Measurements from ENCODE around the gene MFAP4.
A peak's percentile ranks its signal among the peaks of the same experiment; 100 is the strongest.

The MFAP4 gene

DNA sequence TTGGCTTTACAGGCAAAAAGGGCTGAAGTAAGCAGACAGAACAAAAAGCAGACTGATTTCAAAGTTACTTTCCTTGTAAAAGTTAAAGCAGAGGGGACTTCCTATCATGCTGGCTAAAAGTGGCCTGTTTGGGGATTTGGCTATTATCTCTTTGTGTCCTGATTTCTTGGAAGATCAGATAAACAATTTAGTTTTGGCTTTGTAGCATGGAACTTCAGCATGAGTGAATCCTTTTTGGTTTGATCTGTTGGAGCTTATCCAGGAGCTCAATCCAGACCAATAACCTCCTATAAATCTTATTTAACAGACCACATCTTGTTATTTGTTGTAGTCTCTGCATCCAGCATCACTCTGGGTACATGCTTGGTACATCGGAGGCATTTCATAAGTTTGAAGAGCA lies 15.2 kb upstream of the MFAP4 start:
- peaks cover 3% of the 10 kb centered on the region for H3K27me3 Mint-ChIP-seq
- no peaks in the 10 kb centered on the region for H3K4me1 Mint-ChIP-seq
- no peak for DNase-seq
- H3K36me3 Mint-ChIP-seq (ENCODE audit: low read depth): no peaks in the 10 kb centered on the region
- ATAC-seq: no peak
- no peak overlapping the region for H3K4me3 Mint-ChIP-seq
- no peaks in the 10 kb centered on the region for H3K9me3 Mint-ChIP-seq
- no peak overlapping the region for H3K27ac Mint-ChIP-seq

DNA sequence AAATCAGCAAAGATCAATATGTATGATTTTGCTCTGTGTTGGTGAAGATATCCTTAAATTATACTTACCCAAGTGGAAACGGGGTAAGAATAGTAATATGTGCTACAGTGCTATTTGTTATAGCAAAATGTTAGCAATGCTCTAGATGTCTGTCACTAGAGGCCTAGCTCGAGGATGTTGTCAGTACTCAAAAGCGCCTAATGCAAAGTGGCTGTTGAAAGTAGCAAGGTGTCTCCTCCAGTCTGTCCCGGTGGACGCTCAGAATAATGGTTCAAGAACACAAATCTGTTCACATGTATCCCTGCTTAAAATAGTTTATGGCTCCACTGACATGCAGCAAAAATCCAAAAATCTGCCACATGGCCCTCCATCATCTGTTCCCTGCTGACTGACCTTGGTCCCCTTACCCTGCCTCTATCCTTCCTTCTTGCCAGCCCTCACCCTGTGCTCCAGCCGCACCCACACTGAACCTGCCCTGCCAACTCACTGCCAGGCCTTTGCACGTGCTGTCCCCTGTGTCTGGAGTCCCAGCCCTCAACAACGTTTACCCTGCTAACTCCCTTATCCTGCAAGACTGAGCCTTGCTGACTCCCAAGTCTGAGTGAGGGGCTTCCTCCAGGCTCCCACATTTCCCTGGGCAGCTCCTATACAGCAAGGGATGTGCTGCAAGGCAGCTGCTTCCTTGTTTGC lies 14.5 kb upstream of the MFAP4 start:
- Mint-ChIP-seq H3K4me3 (no peak overlapping the region), H3K36me3 (ENCODE audit: low read depth) (no peaks in the 10 kb centered on the region), H3K27ac (no peak overlapping the region), H3K27me3 (peaks cover 3% of the 10 kb centered on the region), H3K4me1 (no peaks in the 10 kb centered on the region), H3K9me3 (no peaks in the 10 kb centered on the region)
- DNase-seq (no peak), ATAC-seq (no peak)

DNA sequence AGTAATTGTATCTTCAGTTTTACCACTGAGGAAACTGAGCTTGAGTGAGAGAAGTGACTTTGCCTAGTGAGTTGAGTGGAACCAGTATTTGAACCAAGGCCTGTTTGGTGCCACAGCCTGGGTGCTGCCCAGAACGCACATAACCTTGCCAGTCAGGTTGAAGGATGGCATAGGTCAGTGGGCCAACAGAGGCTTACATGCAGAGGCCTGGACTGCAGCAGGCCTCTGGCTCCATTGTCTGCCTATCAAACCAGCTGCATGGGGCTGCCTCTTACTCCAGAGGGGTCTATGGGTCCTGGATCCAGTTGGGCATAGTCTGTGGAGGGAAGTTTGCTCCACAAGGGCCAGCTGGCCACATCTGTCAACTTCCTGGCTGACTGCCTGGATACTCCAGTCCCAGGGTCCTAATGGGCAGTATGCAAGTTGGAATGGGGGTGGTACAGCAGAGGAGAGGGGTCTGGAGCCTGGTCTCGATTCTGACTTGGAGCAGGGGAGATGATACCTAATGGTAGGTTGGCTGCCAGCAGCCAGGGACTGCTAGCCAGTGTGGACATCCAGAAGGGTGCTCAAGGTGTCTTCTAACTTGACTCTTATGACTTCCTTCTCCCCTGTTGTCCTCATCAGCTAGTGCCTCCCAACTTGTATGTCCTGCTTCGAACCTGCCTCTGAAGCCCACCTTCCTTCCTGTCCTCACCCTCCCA lies 12.9 kb upstream of the MFAP4 start:
- H3K36me3 Mint-ChIP-seq (ENCODE audit: low read depth): no peaks in the 10 kb centered on the region
- no peaks in the 10 kb centered on the region for H3K4me1 Mint-ChIP-seq
- DNase-seq: no peak
- no peak for ATAC-seq
- H3K27me3 Mint-ChIP-seq: peaks cover 3% of the 10 kb centered on the region
- no peaks in the 10 kb centered on the region for H3K9me3 Mint-ChIP-seq
- no peak overlapping the region for H3K27ac Mint-ChIP-seq
- H3K4me3 Mint-ChIP-seq: no peak overlapping the region

DNA sequence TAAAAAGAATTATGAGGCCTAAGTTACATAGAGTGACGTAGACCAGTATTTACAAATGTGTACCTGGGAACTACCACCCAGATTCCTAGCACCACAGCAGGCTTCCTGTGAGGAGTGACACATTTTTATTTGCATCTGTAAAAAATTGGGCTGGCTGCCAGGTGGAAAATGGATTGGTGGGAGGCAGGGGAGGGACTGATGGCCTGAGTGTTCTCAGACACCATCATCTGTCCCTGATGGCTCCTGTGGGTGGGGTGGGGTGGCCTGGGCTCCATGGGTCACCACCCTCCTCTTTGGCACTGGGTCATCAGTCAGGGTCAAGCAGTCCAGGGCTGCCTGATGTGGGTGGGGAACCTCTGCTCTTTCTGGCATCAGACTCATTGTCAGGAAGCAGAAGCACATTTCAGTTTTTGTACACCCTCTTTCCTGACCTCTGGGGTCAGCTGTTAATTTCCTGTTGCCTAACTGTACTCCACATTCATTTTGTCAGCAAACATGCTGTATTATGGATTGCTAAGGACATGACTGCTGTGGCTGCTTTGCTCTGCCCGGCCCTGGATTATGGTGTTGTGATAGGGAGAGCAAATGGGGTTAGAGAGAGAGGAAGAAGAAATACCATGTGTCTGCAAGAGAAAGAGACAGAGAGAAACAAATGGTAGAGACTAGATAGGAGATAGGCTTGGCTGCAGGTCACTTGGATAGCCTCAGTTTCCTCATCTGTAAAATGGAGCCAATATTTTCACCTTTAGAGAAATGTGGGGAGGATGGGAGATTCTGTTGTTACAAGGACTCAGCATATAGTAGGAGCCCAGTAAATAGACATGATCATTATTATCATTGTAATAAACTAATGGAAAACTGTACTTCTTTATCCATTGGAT lies 11.6 kb upstream of the MFAP4 start:
- H3K27me3 Mint-ChIP-seq: peaks cover 3% of the 10 kb centered on the region
- H3K27ac Mint-ChIP-seq: no peak overlapping the region
- no peak overlapping the region for H3K4me3 Mint-ChIP-seq
- DNase-seq (no peak), ATAC-seq (no peak)
- H3K4me1 Mint-ChIP-seq: no peaks in the 10 kb centered on the region
- no peaks in the 10 kb centered on the region for H3K36me3 Mint-ChIP-seq (ENCODE audit: low read depth)
- H3K9me3 Mint-ChIP-seq: no peaks in the 10 kb centered on the region

DNA sequence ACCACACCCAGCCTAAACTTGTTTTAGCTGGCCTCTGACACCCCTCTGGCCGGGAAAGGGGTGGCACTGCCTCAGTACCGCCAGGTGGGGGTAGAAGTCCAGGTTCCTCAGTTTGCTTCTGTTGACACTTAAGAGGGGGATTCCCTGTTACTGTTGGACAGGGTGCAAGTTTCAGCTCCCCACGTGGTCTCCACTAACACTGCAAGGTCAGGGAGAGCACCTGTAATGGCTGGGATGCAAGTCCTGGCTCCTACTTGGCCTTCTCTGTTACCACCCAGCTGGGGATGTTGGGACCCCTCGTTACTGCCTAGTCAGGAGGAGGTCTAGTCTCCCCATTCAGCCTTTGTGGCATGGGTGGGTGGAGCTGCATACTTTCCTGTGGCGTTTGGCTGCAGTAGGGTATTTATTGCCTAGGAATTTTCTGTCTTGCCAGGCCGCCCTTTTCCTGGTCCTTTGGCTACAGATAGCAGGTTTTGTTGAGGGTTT lies 10.6 kb upstream of the MFAP4 start:
- H3K27ac Mint-ChIP-seq: no peak overlapping the region
- H3K4me1 Mint-ChIP-seq: no peaks in the 10 kb centered on the region
- H3K27me3 Mint-ChIP-seq: peaks cover 3% of the 10 kb centered on the region
- ATAC-seq (no peak), DNase-seq (no peak)
- no peaks in the 10 kb centered on the region for H3K9me3 Mint-ChIP-seq
- no peak overlapping the region for H3K4me3 Mint-ChIP-seq
- H3K36me3 Mint-ChIP-seq (ENCODE audit: low read depth): no peaks in the 10 kb centered on the region

DNA sequence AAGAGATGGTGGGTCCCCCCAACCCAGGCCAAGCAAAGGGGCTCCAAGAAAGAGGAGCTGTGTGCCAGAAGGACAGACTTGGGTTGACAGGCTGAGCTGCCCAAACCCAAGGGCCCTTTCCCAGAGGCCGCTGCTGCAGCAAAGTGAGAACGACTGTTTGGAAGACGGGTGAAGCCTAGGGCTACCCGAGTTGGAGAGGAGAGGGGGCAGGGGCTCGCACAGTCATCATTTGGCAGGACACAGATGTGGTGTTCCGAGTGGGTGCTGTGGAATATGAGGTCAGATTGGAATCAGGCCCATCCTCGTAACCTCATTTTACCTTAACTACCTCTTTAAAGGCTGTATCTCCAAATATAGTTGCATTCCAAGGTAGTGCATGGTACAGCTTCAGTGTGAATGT lies 5.3 kb upstream of the MFAP4 start:
- no peak overlapping the region for H3K27ac Mint-ChIP-seq

DNA sequence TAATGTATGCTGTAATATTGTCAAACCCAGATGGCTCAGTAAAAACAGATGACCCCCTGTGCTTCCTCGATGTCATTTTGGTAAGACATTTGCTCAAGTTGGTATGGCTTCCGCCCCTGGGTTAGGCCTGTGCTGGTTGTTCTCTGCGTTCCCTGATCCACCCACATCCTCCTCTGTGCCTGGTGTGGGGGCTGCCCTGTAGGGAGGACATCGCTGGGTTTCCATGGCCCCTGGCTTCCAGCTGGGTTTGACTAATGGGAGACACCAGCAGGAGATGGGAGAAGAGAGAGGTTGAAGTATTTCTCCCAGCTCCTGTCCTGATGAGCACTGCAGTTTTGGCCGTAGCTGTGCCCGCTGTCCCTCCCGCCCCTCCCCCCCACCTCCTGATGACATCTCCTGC lies 4.4 kb upstream of the MFAP4 start:
- ATAC-seq (no peak), DNase-seq (no peak)
- Mint-ChIP-seq H3K4me3 (no peak overlapping the region), H3K9me3 (no peaks in the 10 kb centered on the region), H3K27me3 (no peaks in the 10 kb centered on the region), H3K27ac (no peak overlapping the region), H3K4me1 (peaks cover 10% of the 10 kb centered on the region), H3K36me3 (ENCODE audit: low read depth) (no peaks in the 10 kb centered on the region)

More for the DNA sequence above, 5.3 kb upstream of the MFAP4 start:
- Mint-ChIP-seq H3K27me3 (no peaks in the 10 kb centered on the region), H3K9me3 (no peaks in the 10 kb centered on the region), H3K36me3 (ENCODE audit: low read depth) (no peaks in the 10 kb centered on the region), H3K4me1 (peaks cover 5% of the 10 kb centered on the region), H3K4me3 (no peak overlapping the region)
- ATAC-seq (no peak), DNase-seq (no peak)

DNA sequence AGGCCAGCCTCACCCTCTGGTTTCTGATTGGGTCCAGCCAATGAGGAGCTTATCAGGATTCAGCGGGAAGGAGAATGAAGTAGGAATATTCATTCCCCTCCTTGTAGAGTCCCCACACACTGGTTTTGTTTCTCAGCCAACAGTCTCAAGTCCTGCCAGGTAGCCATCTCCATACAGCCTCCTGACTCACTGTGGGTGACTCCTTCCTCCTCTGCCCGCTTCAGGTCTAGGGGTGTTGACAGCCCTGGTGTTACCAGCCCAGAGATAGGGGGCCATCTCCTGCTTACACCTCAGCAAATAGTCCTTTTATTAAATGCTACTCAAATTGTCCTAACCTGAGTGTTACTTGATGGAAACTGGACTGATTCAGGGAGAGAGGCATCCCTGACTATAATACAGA lies 4.0 kb upstream of the MFAP4 start:
- Mint-ChIP-seq H3K9me3 (no peaks in the 10 kb centered on the region), H3K4me3 (no peak overlapping the region), H3K4me1 (peaks cover 12% of the 10 kb centered on the region), H3K27ac (no peak overlapping the region), H3K36me3 (ENCODE audit: low read depth) (no peaks in the 10 kb centered on the region), H3K27me3 (peaks cover 2% of the 10 kb centered on the region)
- no peak for DNase-seq
- ATAC-seq: no peak

DNA sequence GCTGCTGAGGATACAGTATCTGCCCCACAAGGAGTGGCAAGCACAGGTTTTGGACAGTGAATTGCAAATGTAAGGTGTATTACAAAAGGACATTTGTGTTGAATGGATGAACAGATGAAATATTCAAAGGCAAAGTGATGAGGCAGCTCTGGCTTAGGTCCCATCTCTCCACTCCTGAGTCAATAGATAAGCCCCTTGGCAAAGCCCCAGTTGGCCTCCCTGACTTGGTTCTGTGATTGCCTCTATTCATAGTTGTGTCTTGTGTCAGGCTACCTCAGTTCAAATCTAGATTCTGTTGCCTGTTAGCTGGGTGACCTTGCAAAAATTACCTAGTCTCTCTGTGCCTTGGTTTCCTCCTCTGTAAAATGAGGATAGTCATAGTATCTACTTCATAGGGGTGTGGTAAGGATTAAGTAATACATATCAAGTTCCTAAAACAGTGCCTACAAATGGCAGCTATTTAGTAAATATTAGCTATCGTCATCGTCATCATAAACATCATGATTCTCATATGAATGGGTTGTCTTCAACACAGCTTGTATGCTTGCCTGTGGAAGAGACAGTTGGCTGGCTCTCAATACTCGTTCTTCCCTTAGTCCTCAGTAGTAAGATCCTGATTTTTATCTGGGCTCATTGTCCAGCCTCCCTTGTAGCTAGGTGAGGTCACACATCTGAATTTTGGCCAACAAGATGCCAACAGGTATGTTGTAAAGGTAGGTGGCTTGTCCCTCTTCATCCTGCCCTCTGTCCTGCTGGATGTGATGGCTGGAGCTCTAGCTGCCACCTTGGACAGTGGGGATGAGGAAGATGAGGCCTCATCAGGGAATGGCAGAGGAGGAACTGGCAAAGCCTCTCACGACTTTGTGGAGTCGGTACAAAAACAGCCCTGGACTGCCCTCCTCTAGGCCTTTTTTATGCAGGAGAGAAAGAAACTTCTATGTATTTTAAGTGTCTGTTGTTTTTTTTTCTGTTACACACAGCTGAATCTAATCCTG lies 2.1 kb upstream of the MFAP4 start:
- ATAC-seq (no peak), DNase-seq (no peak)
- Mint-ChIP-seq H3K27ac (no peak overlapping the region), H3K27me3 (peaks cover 2% of the 10 kb centered on the region), H3K9me3 (no peaks in the 10 kb centered on the region), H3K4me1 (peaks cover 12% of the 10 kb centered on the region), H3K4me3 (no peak overlapping the region), H3K36me3 (ENCODE audit: low read depth) (no peaks in the 10 kb centered on the region)

DNA sequence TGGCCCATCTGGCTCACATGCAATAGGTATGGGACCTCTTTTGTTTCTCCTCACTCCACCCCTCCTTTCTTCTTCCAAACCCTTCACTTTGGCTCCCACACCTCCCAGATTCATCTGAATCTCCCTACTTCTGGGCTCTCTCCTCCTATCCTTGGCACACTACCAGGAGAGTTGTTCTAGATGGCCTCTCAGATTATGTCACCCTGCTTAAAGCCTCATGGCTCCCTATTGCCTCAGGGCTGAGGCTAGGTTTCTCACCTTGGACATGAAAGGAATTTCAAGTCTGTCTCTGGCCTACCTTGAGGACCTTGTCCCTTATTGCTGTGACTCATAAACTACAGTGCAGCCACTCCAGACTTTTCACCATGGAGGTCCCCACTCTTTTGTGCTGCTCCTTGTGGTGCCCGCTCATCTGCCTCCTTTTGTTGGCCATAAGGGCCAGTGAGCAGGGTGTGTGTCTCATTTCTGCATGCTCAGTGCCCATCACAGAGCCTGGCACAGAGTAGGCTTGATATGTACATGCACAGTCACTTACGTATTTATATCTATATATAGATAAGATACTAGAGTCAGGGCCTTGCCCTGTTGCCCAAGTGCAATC lies 1.0 kb upstream of the MFAP4 start:
- peaks cover 2% of the 10 kb centered on the region for H3K27me3 Mint-ChIP-seq
- DNase-seq (no peak), ATAC-seq (no peak)
- no peak overlapping the region for H3K27ac Mint-ChIP-seq
- no peak overlapping the region for H3K4me3 Mint-ChIP-seq
- peaks cover 12% of the 10 kb centered on the region for H3K4me1 Mint-ChIP-seq
- H3K36me3 Mint-ChIP-seq (ENCODE audit: low read depth): peaks cover 3% of the 10 kb centered on the region
- no peaks in the 10 kb centered on the region for H3K9me3 Mint-ChIP-seq

DNA sequence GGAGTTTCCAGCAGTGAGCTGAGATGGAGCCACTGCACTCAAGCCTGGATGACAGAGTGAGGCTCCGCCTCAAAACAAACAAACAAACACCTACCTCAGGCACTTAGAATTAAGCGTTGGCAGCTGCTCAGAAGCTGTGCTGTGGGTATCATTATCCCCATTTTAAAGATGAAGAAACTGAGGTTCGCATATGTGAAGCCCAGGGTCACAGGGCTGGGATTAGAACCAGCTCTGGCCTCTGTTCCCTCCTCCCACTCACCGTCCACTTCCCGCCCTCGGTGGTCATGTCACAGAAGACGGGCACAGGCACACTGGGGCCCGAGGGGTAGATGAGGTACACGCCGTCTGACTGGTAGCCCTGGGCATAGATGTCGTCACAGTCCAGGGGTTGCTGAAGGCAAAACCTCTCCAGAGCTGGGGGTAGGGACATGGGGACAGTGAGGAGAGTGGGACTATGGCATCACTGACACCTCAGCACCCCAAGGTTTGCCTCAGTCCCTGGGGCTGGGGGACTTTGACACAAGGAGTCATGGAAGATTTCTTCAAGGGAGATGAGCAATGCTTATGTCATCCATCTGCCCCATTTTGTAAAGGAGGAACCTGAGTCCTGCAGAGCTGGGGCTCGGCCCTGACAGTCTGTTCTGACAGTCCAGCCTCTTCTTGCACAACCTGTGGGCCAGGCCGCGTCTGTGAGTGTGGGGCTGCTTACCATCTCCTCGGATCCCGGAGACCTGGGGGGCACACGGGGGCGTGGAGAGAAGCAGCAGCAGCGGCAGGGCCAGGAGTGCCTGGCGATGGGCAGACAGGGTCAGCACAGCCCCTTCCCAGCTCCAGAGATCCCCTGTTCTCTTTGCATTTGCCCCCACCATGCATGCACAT lies 700 bp downstream of the MFAP4 start:
- peaks cover 2% of the 10 kb centered on the region for H3K27me3 Mint-ChIP-seq
- H3K27ac Mint-ChIP-seq: no peak overlapping the region
- no peaks in the 10 kb centered on the region for H3K9me3 Mint-ChIP-seq
- H3K4me1 Mint-ChIP-seq: peaks cover 12% of the 10 kb centered on the region
- H3K36me3 Mint-ChIP-seq (ENCODE audit: low read depth): peaks cover 5% of the 10 kb centered on the region
- DNase-seq: no peak
- H3K4me3 Mint-ChIP-seq: no peak overlapping the region
- peak; percentile 47 for ATAC-seq

DNA sequence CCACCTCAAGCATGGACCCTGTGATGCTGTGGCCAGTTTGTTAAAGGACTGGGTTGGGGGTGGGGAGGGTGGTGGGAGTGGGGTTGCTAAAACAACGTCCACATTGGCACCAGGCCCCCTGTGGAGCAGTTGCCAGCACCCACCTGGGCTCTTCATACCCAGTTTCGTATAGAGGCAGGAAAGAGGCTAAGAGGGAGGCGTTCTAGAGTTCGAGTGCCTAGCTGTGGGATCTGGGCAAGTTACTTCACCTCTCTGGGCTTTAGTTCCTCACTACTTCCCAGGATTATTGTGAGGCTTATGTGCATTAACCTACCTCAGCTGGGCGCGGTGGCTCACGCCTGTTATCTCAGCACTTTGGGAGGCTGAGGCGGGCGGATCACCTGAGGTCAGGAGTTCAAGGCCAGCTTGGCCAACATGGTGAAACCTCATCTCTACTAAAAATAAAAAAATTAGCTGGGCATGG lies 1.4 kb downstream of the MFAP4 start:
- H3K4me1 Mint-ChIP-seq: peaks cover 12% of the 10 kb centered on the region
- peaks cover 2% of the 10 kb centered on the region for H3K27me3 Mint-ChIP-seq
- no peaks in the 10 kb centered on the region for H3K9me3 Mint-ChIP-seq
- H3K27ac Mint-ChIP-seq: no peak overlapping the region
- ATAC-seq: no peak
- DNase-seq: no peak
- H3K36me3 Mint-ChIP-seq (ENCODE audit: low read depth): peaks cover 7% of the 10 kb centered on the region
- no peak overlapping the region for H3K4me3 Mint-ChIP-seq

All from activated naive CD8-positive, alpha-beta T cell treated with anti-CD3 and anti-CD28 coated beads, Interleukin-2, amount 50 U/mL, for 24 hours (primary cell).